T-helper 2 cell (primary cell): ENCODE measurements around the gene HIVEP3.

Experiments used
- DNase-seq, 5 experiments: peaks; one replicate each; pipeline versions ENCODE4 v3.0.0 to v3.0.0-alpha.2; 2012 to 2022

HIVEP3 gene

DNA sequence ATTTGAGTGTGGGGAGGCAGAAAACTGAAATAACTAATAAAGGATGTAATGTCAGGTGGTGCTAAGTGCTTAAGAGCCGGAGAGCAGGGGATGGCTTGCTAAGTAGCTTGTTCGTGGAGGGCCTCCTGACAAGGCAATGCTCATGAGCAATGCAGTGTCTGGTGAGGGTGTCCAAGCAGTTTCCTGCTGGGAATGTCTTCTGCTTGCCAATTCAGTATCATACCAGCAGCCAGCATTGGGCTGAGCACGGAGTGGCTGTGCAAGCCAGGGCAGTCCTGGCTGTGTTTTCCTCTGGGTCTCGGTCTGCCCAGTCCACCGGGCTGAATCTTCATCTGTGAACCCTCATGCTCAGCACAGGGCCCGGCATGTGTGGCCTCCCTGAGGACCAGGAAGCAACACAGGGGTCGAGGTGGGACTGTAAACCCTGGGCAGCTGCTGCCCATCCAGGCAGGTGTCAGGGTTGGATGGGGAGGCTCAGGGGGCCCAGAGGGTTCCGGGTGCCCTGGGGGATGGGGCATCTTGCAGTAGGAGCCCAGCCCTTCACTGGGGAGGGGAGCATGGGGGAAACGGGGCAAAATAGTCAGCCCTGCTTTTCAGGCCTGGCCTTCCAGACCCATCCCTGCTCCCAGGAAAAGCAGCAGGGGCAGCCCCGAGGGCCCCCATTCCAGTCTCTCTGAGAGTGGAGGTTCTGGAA lies 461.7 kb downstream of the HIVEP3 start:
- no peak for DNase-seq
